Inflammatory macrophage treated with lipopolysaccharide for 1 hour (primary cell): ENCODE data around the gene HPS3.
"Not testable (repeated sequence)": the region's sequence is repeated elsewhere in the genome, so short reads cannot be mapped to it uniquely, and the experiment has no call there.

Experiments
- DNase-seq, 2 donors: peaks; one replicate each; pipeline ENCODE4 v3.0.0-alpha.2; 2020 to 2022

Gene HPS3, protein sequence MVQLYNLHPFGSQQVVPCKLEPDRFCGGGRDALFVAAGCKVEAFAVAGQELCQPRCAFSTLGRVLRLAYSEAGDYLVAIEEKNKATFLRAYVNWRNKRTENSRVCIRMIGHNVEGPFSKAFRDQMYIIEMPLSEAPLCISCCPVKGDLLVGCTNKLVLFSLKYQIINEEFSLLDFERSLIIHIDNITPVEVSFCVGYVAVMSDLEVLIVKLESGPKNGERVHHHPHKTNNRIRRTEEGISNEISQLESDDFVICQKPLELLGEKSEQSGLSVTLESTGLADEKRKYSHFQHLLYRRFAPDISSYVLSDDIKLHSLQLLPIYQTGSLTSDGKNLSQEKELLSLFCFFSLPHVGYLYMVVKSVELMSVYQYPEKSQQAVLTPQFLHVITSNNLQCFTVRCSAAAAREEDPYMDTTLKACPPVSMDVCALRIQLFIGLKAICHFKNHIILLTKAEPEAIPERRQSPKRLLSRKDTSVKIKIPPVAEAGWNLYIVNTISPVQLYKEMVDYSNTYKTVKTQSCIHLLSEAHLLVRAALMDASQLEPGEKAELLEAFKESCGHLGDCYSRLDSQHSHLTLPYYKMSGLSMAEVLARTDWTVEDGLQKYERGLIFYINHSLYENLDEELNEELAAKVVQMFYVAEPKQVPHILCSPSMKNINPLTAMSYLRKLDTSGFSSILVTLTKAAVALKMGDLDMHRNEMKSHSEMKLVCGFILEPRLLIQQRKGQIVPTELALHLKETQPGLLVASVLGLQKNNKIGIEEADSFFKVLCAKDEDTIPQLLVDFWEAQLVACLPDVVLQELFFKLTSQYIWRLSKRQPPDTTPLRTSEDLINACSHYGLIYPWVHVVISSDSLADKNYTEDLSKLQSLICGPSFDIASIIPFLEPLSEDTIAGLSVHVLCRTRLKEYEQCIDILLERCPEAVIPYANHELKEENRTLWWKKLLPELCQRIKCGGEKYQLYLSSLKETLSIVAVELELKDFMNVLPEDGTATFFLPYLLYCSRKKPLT

DNA sequence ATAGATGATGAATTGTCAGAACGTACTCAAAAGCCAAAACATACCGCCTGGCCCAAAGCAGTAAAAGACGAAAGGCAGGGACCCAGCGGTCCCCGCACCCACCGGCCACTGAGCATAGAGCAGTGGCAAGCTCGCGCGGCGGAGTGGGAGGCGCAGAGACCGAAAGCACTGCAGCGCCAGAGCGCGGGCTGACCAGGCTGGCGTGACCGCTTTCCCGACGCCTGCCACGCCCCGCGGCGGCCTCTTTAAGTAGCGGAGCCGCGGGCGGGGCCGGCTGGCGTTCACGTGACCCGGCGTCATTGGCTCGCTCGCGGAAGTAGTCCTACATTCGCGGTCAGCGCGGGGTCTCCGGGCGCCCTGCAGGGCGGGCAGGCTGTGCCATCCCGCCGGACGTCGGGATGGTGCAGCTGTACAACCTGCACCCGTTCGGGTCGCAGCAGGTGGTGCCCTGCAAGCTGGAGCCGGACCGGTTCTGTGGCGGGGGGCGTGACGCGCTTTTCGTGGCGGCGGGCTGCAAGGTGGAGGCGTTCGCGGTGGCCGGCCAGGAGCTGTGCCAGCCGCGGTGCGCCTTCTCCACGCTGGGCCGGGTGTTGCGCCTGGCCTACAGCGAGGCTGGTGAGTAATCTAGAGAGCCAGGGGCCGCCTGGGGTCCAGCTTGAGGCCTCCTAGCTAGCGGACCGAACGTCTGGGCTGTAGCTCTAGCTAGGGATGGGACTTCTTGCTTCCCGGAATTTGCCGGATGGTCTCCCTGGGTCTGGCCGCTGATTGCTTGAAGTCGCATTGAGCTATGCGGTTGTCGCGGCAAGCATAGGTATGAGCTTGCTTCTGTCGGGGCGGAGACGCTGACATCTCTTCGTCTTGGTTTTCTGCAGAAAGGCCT is at the start of gene HPS3:
HPS3 (plus strand) TSS at position 313 of the 880 bp plus-strand sequence; CDS start at position 399, 86 bp downstream.
- peak; percentile 91 to 95 for DNase-seq

DNA sequence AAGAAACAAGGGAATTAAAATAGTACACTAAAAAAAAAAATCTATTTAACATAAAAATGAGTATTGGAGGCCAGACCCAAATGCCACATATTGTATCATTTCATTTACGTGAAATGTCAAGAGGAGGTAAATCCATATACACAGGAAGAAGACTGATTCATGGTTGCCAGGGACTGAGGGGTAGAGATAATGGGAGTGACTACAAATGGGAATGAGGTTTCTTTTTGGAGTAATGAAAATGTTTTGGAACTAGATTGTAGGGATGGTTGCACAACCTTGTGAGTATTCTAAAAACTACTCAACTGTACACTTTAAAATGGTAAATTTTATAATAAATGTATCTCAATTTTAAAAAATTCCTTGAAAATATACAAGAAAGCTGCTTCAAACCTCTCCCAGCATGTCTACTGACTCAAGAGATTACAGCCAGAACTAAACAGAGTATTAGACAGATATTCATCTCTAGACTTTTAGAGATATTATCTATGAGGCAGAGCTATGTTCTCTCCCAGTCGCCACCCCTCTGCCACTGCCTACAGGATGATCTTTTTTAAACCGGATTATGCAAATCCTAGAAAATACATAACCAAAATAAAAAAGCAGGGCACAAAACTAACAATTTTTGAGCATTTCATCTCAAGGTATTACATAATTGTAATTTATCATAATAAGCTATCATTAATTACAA is 49.3 kb upstream of the HPS3 start:
- DNase-seq, result no peak

DNA sequence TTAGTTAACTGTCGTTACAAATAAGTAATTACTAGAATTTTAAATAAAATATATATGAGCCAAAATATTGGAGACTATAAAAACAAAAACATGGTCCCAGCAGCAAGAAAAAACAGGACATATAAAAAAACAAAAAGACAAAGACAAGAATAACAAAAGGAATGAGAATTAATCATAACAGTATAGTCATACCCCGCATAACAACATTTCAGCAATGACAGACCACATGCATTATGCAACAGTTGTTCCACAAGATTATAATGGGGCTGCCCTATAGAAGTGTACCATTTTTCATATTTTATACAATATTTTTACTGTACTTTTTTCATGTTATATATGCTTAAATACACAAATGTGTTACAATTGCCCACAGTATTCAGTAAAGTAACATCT is 48.7 kb upstream of the HPS3 start:
- DNase-seq, result peak; percentile 32 to 41

DNA sequence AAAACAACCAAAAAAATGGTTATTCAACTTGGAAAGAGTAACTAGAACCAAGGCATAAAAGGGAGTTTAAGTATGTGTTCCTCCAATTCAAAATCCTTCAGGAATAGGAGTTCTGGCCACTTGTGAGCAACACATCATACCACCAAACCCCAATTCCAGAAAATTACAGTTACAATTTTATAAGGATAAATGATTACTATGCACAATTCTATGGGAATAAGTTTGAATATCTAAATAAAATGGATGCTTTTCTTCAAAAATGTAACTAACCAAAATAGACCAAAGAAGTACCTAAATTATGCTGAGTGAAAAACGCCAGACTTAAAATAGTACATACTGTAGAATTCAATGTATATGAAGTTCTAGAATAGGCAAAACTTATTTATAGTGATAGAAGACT is 47.7 kb upstream of the HPS3 start:
- DNase-seq, result no peak

DNA sequence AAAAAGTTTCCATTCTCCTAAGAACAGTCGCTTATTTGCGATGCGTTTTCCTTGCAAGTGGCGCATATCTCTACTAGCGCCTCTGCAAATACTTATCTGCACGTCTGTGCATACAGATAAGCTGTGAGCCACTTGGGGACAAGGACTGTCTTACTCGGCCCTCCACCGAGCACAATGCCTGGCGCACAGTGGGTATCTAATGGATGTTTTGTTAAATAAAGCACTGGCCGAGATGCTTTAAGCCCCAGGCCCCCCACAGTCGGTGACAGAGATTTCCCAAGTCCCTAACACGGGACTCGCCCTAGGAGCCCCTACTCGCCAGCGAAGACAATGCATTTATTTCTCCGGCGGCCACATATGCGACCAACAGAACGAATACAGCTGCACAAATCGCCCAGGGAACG is 43.6 kb upstream of the HPS3 start:
- peak; percentile 13 to 17 for DNase-seq

DNA sequence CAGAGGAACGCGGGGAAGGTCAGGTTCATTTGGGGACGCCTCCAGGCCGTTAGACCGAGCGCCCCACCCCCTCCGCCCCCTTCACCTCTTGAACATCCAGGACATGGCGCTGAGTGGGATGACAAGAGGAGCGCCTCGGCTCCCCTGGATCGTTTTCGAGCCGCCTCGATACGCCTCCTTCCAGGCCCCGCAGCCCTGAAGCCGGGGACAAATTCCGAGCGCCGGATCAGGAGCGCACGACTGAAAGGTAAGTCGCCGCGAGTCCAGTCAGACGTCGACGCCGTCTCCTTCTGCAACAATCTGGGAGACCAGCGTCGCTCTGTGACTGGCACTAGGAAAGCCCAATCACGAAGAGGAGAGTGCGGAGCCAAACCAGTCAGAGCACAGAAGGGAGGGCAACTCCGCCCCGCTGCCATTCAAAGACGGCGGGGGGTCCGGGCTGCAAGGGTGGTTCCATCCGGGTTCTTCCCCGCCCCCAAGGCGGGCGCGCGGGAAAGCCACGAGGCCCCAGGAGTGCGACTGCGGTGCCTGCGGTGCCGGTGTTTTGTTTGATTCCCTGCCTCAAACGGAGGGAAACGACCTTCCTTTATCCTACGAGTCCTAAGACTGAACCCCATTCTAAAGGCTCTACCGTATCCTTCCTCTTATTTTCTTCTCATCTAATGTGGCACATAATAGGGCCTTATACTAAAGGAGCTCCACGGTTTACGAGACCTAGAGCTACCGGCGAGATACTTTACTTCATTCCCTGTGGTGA is 43.0 kb upstream of the HPS3 start, which contains the start of gene HLTF:
HLTF (minus strand) TSS at position 302 of the 757 bp plus-strand sequence; CDS start at position 105, 197 bp downstream.
- DNase-seq, result peak; percentile 92 to 94

DNA sequence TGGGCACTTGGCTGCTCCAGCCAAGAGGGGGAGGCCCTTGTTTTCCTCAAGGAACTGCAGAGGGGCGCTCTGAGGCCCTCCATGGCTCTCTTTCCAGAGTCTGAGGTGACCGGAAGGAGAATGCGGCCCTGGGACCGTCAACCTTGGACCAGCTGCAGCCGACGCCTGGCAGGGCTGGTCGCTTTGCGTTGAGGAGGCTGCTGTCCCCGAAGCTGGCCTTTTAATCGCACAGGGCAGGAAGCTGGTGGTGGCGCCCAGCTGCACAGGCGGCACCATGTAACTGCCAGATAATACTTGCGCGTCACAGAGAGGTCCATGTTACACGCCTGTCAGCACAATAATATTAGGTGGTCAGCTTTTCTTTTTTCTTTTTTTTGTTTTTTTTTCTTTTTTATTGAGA is 42.2 kb upstream of the HPS3 start:
- no peak for DNase-seq

DNA sequence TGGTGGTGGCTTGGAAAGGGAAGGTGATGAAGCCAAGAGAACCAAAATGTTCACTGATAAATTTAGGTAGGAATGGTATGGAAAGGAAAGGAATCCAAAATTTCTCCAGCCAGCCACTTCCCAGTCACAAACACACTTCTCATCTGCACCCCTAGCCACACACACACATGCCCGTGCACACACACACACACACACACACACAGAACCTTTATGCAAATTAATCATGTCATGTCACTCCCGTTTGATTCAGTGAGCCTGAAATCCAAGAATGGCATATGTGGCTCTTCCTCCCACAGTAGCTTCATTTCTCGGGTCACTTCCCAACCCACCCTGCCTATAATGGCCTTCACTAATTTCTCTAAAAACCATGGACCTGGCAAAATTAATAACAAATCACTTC is 40.0 kb upstream of the HPS3 start:
- DNase-seq, result no peak

DNA sequence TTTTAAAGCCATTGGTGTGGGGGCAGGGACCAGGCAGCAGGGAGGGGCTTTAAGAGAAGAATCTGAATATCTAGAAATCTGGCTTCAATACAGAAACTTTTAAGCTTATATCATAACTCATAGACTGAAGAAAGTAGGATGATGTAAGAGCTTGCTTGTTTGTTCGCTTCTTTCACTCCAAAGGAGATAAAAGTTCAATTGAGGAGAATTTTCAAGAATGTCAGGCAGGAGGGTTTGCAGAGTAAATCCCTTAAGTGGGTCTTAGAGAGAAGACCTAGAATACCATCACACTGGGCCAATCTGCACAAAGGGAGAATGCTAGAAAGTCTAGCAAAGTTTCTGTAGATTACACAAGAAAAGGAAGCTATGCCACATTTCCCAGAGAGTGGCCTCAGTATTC is 39.0 kb upstream of the HPS3 start:
- no peak for DNase-seq

DNA sequence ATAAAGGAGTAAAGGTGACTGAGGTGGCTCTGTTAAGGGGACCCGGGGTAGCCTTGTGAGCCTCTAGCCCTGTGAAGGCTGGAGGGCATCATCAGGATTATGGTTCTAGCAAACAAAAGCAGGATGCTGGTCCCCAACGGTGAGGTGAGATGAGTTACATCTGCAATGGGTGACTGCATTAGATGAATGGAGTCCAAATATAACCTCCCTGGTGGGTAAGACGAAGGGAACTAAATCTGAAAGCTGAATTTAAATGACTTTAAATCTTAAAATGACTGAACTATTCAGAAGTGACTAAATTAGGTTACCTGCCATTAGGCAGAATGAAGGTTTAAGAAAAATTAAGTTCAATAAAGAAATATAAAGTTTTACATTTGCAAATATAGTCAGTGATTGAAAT is 38.5 kb upstream of the HPS3 start:
- DNase-seq, result no peak

DNA sequence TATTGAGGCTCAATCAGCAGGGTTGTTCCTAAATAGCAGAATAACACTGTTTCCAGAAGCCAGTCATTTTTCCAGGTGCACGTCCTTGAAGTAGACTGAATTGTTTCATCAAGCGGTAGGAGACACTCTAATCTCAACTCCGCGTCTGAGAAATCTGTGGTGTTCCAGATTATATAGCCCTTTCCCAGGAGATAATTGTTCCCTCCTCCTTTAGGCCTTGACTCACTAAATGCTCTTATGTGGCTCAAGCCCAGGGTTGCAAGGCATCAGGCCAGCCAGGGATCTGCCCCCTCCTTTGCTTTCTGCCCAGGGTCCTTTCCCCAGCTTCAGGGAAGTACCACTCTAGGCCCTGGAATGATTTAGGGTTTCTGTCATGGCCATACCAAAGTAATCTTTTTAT is 37.5 kb upstream of the HPS3 start:
- no peak for DNase-seq

DNA sequence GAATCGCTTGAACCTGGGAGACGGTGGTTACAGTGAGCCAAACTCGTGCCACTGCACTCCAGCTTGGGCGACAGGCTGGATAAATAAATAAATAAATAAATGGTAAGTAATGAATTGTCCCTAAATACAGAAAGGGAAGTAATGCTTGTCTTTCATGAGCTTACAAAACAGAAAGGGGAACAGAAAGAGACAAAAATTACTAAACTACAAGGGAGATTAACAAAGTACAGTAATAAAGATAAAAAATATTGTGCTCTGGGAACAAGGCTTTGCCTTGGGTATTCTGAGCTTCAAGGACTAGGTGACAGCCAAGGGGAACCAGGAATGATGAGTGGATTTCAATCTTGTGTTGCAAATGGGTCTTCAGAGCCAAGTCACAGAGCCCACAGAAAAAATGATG is 34.0 kb upstream of the HPS3 start:
- DNase-seq, result peak; percentile 61 to 75

DNA sequence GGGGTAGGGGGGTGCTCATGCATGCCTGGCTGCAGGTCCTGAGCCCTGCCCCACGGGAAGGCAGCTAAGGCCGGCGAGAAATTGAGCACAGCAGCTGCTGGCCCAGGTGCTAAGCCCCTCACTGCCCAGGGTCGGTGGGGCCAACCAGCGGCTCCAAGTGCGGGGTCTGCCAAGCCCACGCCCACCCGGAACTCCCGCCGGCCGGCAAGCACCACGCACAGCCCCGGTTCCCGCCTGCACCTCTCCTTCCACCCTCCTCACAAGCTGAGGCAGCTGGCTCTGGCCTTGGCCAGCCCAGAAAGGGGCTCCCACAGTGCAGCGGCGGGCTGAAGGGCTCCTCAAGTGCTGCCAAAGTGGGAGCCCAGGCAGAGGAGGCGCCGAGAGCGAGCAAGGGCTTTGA is 31.5 kb upstream of the HPS3 start:
- DNase-seq, result not testable (repeated sequence)

DNA sequence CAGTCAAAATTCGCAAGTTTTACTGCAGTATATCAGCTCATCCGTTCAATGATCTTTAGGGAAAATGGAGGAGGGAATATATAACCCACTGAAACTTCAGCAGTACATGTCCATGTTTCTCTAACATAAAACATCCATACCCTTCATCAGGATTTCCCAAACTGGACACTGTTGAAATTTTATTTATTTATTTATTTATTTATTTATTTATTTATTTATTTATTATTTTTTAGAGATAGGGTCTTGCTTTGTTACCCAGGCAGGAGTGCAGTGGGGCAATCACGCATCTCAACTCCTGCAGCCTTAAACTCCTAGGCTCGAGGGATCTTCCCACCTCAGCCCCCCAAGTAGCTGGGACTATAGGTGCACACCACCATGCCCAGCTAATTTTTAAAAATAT is 28.3 kb upstream of the HPS3 start:
- no peak for DNase-seq

DNA sequence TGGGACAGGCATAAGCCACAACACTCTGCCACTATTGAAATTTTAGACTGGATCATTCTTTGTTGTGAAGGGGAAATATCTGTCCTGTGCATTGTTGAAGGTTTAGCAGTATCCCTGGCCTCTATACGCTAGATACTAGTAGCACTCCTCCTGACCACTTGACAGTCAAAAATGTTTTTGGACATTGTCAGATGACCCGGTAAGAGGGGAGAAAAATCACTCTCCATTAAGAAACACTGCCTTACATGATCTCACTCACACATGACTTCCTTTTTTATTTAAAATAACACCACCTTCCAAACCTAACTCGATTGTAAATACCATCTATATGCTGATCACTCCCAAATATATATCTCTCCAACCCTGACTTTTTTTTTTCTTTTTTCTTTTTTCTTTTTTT is 27.8 kb upstream of the HPS3 start:
- peak in 1 of 2 donors; percentile 37 for DNase-seq

DNA sequence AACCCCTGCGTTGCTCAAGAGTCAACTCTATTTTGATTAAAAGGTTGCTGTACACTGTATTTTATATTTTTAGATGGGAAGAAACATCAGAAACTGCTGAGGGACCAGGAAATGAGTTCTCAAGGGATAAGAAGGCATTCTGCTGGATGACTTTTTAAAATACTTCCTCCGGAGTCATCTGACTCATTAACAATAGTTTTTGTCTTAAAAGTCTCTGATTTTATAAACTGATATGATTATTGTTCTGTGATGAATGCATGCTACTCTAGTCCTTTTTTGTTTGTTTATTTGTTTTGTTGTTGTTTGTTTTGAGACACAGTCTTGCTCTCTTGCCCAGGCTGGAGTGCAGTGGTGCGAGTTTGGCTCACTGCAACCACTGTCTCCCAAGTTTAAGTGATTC is 25.0 kb upstream of the HPS3 start:
- DNase-seq, result no peak

DNA sequence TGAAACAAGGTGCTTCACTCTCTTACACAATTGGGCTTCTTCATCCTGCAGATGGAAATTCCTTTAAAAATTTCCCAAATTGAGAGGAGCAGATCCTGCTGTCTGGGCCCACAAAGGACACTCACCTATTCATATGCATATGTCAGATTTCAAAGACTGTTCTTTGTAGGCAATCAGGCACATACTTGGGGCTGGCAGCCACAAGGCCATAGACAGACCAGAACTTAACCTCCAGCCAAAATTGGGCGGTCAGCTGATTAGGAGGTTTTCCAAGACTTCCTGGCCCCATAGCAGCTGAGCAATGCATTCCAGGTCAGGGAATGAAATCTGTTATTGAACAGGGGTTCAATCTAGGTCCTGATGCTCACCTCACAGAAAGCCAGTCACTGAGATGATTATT is 15.0 kb upstream of the HPS3 start:
- DNase-seq, result no peak

DNA sequence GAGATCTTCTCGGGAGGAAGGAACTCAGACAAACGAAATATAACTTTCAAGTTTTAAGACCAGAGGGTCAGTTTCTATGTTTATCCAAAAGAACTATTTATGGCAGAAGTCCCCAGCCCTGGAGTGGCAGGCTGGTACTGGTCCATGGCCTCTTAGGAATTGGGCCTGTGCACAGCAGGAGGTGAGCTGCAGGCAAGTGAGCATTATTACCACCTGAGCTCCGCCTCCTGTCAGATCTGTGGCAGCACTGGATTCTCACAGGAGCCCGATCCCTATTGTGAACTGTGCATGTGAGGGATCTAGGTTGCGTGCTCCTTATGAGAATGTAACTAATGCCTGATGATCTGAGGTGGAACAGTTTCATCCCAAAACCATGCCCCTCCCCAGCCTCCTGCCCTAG is 14.3 kb upstream of the HPS3 start:
- DNase-seq, result no peak

DNA sequence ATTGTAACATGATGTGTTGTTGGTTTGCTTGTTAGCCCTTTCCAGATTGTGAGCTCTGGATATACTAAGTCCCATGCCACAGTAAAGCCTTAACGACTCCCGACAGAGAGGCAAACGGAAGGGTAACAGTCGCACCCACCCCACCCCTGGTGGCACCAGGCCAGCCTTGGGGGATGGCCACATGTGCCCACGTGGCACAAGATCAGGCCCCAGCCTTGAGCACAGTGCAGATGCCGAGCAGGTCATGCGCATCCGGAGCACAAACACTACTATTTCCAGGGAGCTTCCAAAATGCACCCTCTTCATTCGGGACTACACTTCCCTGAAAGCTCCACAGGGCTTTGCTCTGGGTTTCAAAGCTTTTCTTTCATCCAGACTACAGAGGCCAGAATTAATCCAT is 10.7 kb upstream of the HPS3 start:
- no peak for DNase-seq

DNA sequence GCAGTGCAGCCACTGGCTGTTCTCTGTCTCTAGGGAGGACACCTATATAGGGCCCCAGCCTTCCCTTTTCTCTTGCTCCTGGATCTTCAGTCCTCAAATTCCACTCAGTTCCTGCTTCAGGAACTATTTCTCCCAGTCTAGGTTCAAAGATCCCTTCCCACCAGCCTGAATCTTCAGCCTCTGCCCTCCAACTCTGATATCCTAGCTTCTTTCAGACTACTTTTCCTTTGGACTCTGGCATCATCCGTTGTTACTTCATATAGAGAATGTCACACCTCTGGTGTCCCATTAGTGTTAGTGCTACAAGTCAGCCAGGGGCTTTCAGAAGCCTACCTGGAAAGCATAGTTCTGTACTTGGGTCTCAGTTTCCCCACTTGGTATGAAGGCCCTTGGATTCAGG is 10.0 kb upstream of the HPS3 start:
- no peak for DNase-seq
